Peyer's patch (tissue), 4 donors: ENCODE measurements around the gene SLC17A5.
"Not testable (repeated sequence)": the region's sequence is repeated elsewhere in the genome, so short reads cannot be mapped to it uniquely, and the experiment has no call there.

ENCODE experiments used
- POLR2A ChIP-seq, 2 donors: fragments of 450-650 bp; IDR thresholded peaks; one replicate each; pipeline ENCODE4 v1.5.1; 2017; ENCODE audit warnings: antibody characterized with exemption in 2 of 2, mild to moderate bottlenecking in 2 of 2, moderate library complexity in 2 of 2
- TF ChIP-seq, protein P1 (sequence below), 6 experiments: fragments of 450-650 bp in 4 of 6; fragments of 200-600 bp in 2 of 6; sonication (generic) in 1 of 6; IDR thresholded peaks; one replicate each; pipeline ENCODE4 v1.5.1; 2017 to 2019; ENCODE audit warnings: antibody characterized with exemption in 6 of 6, mild to moderate bottlenecking in 3 of 6, moderate library complexity in 1 of 6

GRCh38 chr6:73559399-73559794, 94.4 kb downstream of the SLC17A5 start:
- TF ChIP-seq, protein P1, sequence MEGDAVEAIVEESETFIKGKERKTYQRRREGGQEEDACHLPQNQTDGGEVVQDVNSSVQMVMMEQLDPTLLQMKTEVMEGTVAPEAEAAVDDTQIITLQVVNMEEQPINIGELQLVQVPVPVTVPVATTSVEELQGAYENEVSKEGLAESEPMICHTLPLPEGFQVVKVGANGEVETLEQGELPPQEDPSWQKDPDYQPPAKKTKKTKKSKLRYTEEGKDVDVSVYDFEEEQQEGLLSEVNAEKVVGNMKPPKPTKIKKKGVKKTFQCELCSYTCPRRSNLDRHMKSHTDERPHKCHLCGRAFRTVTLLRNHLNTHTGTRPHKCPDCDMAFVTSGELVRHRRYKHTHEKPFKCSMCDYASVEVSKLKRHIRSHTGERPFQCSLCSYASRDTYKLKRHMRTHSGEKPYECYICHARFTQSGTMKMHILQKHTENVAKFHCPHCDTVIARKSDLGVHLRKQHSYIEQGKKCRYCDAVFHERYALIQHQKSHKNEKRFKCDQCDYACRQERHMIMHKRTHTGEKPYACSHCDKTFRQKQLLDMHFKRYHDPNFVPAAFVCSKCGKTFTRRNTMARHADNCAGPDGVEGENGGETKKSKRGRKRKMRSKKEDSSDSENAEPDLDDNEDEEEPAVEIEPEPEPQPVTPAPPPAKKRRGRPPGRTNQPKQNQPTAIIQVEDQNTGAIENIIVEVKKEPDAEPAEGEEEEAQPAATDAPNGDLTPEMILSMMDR (IDR thresholded peaks at IDR 0.05) = not testable (repeated sequence)
- TF ChIP-seq POLR2A (IDR thresholded peaks at IDR 0.05) = not testable (repeated sequence)
